GM06990 (cell line): ENCODE results near the gene HSPD1.

Source experiments
- DNase-seq: peaks from one replicate; pipeline ENCODE4 v3.0.0-alpha.2; 2011; ENCODE audit not compliant: insufficient read length; ENCODE audit errors: extremely low read depth
- H3K27me3 ChIP-seq: replicated peaks from 2 replicates; pipeline ENCODE4 v1.6.0; 2011; ENCODE audit warnings: low read length; ENCODE audit not compliant: control insufficient read depth, insufficient read depth
- H3K36me3 ChIP-seq: 2 replicates; pipeline ENCODE4 v1.5.1; 2011; ENCODE audit warnings: low read length; ENCODE audit not compliant: control insufficient read depth, insufficient read depth
- H3K4me3 ChIP-seq: replicated peaks from 2 replicates; pipeline ENCODE4 v1.5.1; 2011; ENCODE audit warnings: low read depth, mild to moderate bottlenecking, control low read depth, low read length
- CTCF ChIP-seq: IDR thresholded peaks from 2 replicates; pipeline ENCODE4 v1.5.1; 2011; ENCODE audit warnings: low read length, control low read depth, mild to moderate bottlenecking, inconsistent platforms; ENCODE audit not compliant: insufficient read depth, poor library complexity, severe bottlenecking

HSPD1 gene

GRCh38 chr2:197538412-197538811 is 38.8 kb upstream of the HSPD1 start:
- H3K27me3 ChIP-seq: no peaks in the 10 kb centered on the region
- DNase-seq: no peak
- H3K4me3 ChIP-seq: no peak overlapping the region
- TF ChIP-seq CTCF: no peak
- peaks cover 8% of the 10 kb centered on the region for H3K36me3 ChIP-seq

- TF ChIP-seq CTCF: no peak
- H3K27me3 ChIP-seq: no peaks in the 10 kb centered on the region
- no peak for DNase-seq
- H3K4me3 ChIP-seq: peak overlapping the region; percentile 92
- no peaks in the 10 kb centered on the region for H3K36me3 ChIP-seq
Observed at GRCh38 chr2:197517150-197517549, 17.5 kb upstream of the HSPD1 start.

GRCh38 chr2:197516393-197516761 is 16.7 kb upstream of the HSPD1 start:
- H3K27me3 ChIP-seq: no peaks in the 10 kb centered on the region
- peak overlapping the region; percentile 92 for H3K4me3 ChIP-seq
- no peak for TF ChIP-seq CTCF
- no peaks in the 10 kb centered on the region for H3K36me3 ChIP-seq
- DNase-seq: no peak

- peak within 1 kb of the TSS; percentile 92 for H3K4me3 ChIP-seq
- no peaks in the 10 kb centered on the region for H3K36me3 ChIP-seq
- DNase-seq: peak; percentile 99
- no peaks in the 10 kb centered on the region for H3K27me3 ChIP-seq
- TF ChIP-seq CTCF: no peak
Observed at GRCh38 chr2:197515739-197516392, 16.2 kb upstream of the HSPD1 start, which contains the start of gene MOB4. Gene MOB4 (plus strand): TSS chr2:197516066. CDS start chr2:197516087, 21 bp downstream.

- no peak for TF ChIP-seq CTCF
- DNase-seq: no peak
- Histone ChIP-seq H3K4me3 (peak overlapping the region; percentile 92), H3K36me3 (no peaks in the 10 kb centered on the region), H3K27me3 (no peaks in the 10 kb centered on the region)
Observed at GRCh38 chr2:197515315-197515738, 15.7 kb upstream of the HSPD1 start.

GRCh38 chr2:197514754-197515153 is 15.1 kb upstream of the HSPD1 start:
- Histone ChIP-seq H3K27me3 (no peaks in the 10 kb centered on the region), H3K36me3 (no peaks in the 10 kb centered on the region), H3K4me3 (peak overlapping the region; percentile 92; the same call in 1 of the 2 replicates)
- TF ChIP-seq CTCF: no peak
- no peak for DNase-seq
